ENCODE measurements around the gene CHMP2B. TPM values are rescaled to one million over a fixed set of nuclear protein-coding genes. Genes with fewer than 3 reads are reported as not detected.
"Not testable (repeated sequence)": the region's sequence is repeated elsewhere in the genome, so short reads cannot be mapped to it uniquely, and the experiment has no call there.

CHMP2B gene
- total RNA-seq, 2 experiments from 2014 or later: 33.3 to 34.1 TPM

GRCh38 chr3:87227835-87228144 lies 681 bp downstream of the CHMP2B start:
- ChIA-PET CTCF (interaction anchor here (0.6 kb wide), 1 partner anchor 622 kb away, joined by 3 read pairs; no protein-coding TSS in a partner anchor), POLR2A (no interaction called here)

- CTCF ChIA-PET: no interaction called here
- POLR2A ChIA-PET: no interaction called here
Observed at GRCh38 chr3:87228316-87228715, 1.2 kb downstream of the CHMP2B start.

- POLR2A ChIA-PET: no interaction called here
- CTCF ChIA-PET: no interaction called here
Observed at GRCh38 chr3:87229113-87229512, 2.0 kb downstream of the CHMP2B start.

- POLR2A ChIA-PET: no interaction called here
- CTCF ChIA-PET: no interaction called here
Observed at GRCh38 chr3:87233805-87234204, 6.7 kb downstream of the CHMP2B start.

- CTCF ChIA-PET: no interaction called here
- POLR2A ChIA-PET: no interaction called here
Observed at GRCh38 chr3:87236093-87236492, 9.0 kb downstream of the CHMP2B start.

- ChIA-PET POLR2A (no interaction called here), CTCF (interaction anchor here (0.7 kb wide), 1 partner anchor 20 kb away, joined by 3 read pairs; the partner anchor contains the start of gene CHMP2B)
Observed at GRCh38 chr3:87246662-87247429, 19.7 kb downstream of the CHMP2B start.

- POLR2A ChIA-PET: no interaction called here
Observed at GRCh38 chr3:87247430-87247773, 20.3 kb downstream of the CHMP2B start.

GRCh38 chr3:87248231-87248630 lies 21.1 kb downstream of the CHMP2B start:
- CTCF ChIA-PET: interaction anchor here (1.2 kb wide), 1 partner anchor 10 kb away, joined by 3 read pairs; no protein-coding TSS in a partner anchor
- POLR2A ChIA-PET: not testable (repeated sequence)

More at GRCh38 chr3:87247430-87247773, 20.3 kb downstream of the CHMP2B start:
- CTCF ChIA-PET: interaction anchor here (1.2 kb wide), 1 partner anchor 11 kb away, joined by 3 read pairs; no protein-coding TSS in a partner anchor

GRCh38 chr3:87248831-87249230 lies 21.7 kb downstream of the CHMP2B start:
- ChIA-PET POLR2A (no interaction called here), CTCF (interaction anchor here (1.2 kb wide), 1 partner anchor 9 kb away, joined by 3 read pairs; no protein-coding TSS in a partner anchor)

GRCh38 chr3:87250009-87250408 lies 22.9 kb downstream of the CHMP2B start:
- ChIA-PET POLR2A (no interaction called here), CTCF (no interaction called here)

GRCh38 chr3:87260270-87260669 lies 33.2 kb downstream of the CHMP2B start:
- ChIA-PET CTCF (interaction anchor here (0.6 to 1.4 kb wide), 2 partner anchors 10 to 35 kb away, joined by 3 to 4 read pairs; no protein-coding TSS in a partner anchor), POLR2A (no interaction called here)

GRCh38 chr3:87261925-87262324 lies 34.8 kb downstream of the CHMP2B start:
- ChIA-PET POLR2A (no interaction called here), CTCF (no interaction called here)

GRCh38 chr3:87267953-87268645 lies 41.0 kb downstream of the CHMP2B start:
- ChIA-PET CTCF (interaction anchor here (0.7 kb wide), 1 partner anchor 89 kb away, joined by 3 read pairs; no protein-coding TSS in a partner anchor), POLR2A (no interaction called here)

- ChIA-PET CTCF (interaction anchor here (0.7 kb wide), 1 partner anchor 88 kb away, joined by 3 read pairs; no protein-coding TSS in a partner anchor), POLR2A (no interaction called here)
Observed at GRCh38 chr3:87268646-87269211, 41.6 kb downstream of the CHMP2B start.

- ChIA-PET CTCF (interaction anchor here (1.3 kb wide), 1 partner anchor 9 kb away, joined by 4 read pairs; no protein-coding TSS in a partner anchor), POLR2A (no interaction called here)
Observed at GRCh38 chr3:87269723-87270122, 42.6 kb downstream of the CHMP2B start.

- POLR2A ChIA-PET: no interaction called here
- CTCF ChIA-PET: no interaction called here
Observed at GRCh38 chr3:87270908-87271700, 44.0 kb downstream of the CHMP2B start.

GRCh38 chr3:87272718-87273341 lies 45.7 kb downstream of the CHMP2B start:
- CTCF ChIA-PET: no interaction called here
- POLR2A ChIA-PET: no interaction called here

- ChIA-PET CTCF (no interaction called here), POLR2A (no interaction called here)
Observed at GRCh38 chr3:87276484-87276883, 49.4 kb downstream of the CHMP2B start, which contains the start of gene POU1F1. Gene POU1F1, minus strand, starts transcription at chr3:87276584. Its CDS starts 122 bp downstream, at chr3:87276462.

- ChIA-PET CTCF (no interaction called here), POLR2A (interaction anchor here (0.6 kb wide), 1 partner anchor 64 kb away, joined by 3 read pairs; no protein-coding TSS in a partner anchor)
Observed at GRCh38 chr3:87287011-87287410, 59.9 kb downstream of the CHMP2B start.

All from activated CD8-positive, alpha-beta memory T cell treated with anti-CD3 and anti-CD28 coated beads for 36 hours (primary cell).